GM23338 (cell line): ENCODE results near the gene LSM14B. TPM values are rescaled to one million over a fixed set of nuclear protein-coding genes. Genes with fewer than 3 reads are reported as not detected.

ENCODE experiments used
- ATAC-seq: fragments of 200-7000 bp; cut with Tn5 transposase; 3 replicates; pipeline ENCODE4 v1.9.1; 2020
- DNase-seq: peaks from one replicate; pipeline ENCODE4 v3.0.0-alpha.2; 2015; ENCODE audit warnings: low spot score
- H2AFZ ChIP-seq: fragments of 200-600 bp; sonication (generic); 2 replicates; pipeline ENCODE4 v1.8.0; 2016; ENCODE audit warnings: antibody characterized with exemption, mild to moderate bottlenecking, moderate library complexity
- H3F3A ChIP-seq: fragments of 200-600 bp; sonication (generic); replicated peaks from 2 replicates; pipeline ENCODE4 v1.8.0; 2017; ENCODE audit warnings: antibody characterized with exemption, mixed run types, low read depth
- H3K27ac ChIP-seq: fragments of 200-600 bp; sonication (generic); 2 replicates; pipeline ENCODE4 v1.6.1; 2016; ENCODE audit warnings: low read depth
- H3K27me3 ChIP-seq: fragments of 200-600 bp; sonication (generic); 2 replicates; pipeline ENCODE4 v1.8.0; 2016; ENCODE audit warnings: mild to moderate bottlenecking, mixed run types, moderate library complexity; ENCODE audit not compliant: insufficient read depth
- H3K36me3 ChIP-seq: fragments of 200-600 bp; sonication (generic); 2 replicates; pipeline ENCODE4 v1.8.0; 2016; ENCODE audit warnings: mild to moderate bottlenecking; ENCODE audit not compliant: insufficient read depth
- H3K4me1 ChIP-seq: fragments of 200-600 bp; sonication (generic); 2 replicates; pipeline ENCODE4 v1.8.0; 2016; ENCODE audit warnings: mild to moderate bottlenecking, moderate library complexity; ENCODE audit not compliant: insufficient read depth
- H3K4me2 ChIP-seq: fragments of 200-600 bp; sonication (generic); 2 replicates; pipeline ENCODE4 v1.7.1; 2017; ENCODE audit warnings: mixed run types
- H3K4me3 ChIP-seq: fragments of 200-600 bp; sonication (generic); 2 replicates; pipeline ENCODE4 v1.6.1; 2016; ENCODE audit warnings: mixed run types
- H3K79me2 ChIP-seq: fragments of 200-600 bp; sonication (generic); replicated peaks from 2 replicates; pipeline ENCODE4 v1.8.0; 2017; ENCODE audit warnings: mild to moderate bottlenecking; ENCODE audit not compliant: insufficient read depth
- H3K9me2 ChIP-seq: fragments of 200-600 bp; sonication (generic); 2 replicates; pipeline ENCODE4 v1.8.0; 2017; ENCODE audit not compliant: insufficient read depth
- H4K20me1 ChIP-seq: fragments of 200-600 bp; sonication (generic); replicated peaks from 2 replicates; pipeline ENCODE4 v1.8.0; 2017; ENCODE audit warnings: mild to moderate bottlenecking; ENCODE audit not compliant: insufficient read depth
- H3K27ac Mint-ChIP-seq: 2 replicates; pipeline ENCODE4 v1.8.0; 2020; ENCODE audit warnings: inconsistent platforms, mild to moderate bottlenecking, moderate library complexity, mixed read lengths
- H3K27me3 Mint-ChIP-seq: 3 replicates; pipeline ENCODE4 v1.8.0; 2022; ENCODE audit warnings: low read depth, mild to moderate bottlenecking, moderate library complexity, mixed read lengths, inconsistent platforms; ENCODE audit not compliant: insufficient read depth, poor library complexity
- H3K36me3 Mint-ChIP-seq: 3 replicates; pipeline ENCODE4 v1.8.0; 2021; ENCODE audit warnings: low read depth, mild to moderate bottlenecking, inconsistent platforms, moderate library complexity, mixed read lengths
- H3K4me1 Mint-ChIP-seq: 3 replicates; pipeline ENCODE4 v1.8.0; 2020; ENCODE audit warnings: mild to moderate bottlenecking, inconsistent platforms, mixed read lengths
- H3K4me3 Mint-ChIP-seq: 3 replicates; pipeline ENCODE4 v1.8.0; 2021; ENCODE audit warnings: moderate library complexity, mild to moderate bottlenecking, inconsistent platforms, mixed read lengths
- H3K9me3 Mint-ChIP-seq: 3 replicates; pipeline ENCODE4 v1.8.0; 2020; ENCODE audit warnings: moderate library complexity, mild to moderate bottlenecking, inconsistent platforms, mixed read lengths
- CREB1 ChIP-seq: fragments of 250-450 bp; sonication (Bioruptor Pico); IDR thresholded peaks from 2 replicates; pipeline ENCODE4 v1.5.0; 2020; ENCODE audit warnings: low read depth, mild to moderate bottlenecking, moderate library complexity
- EZH2phosphoT487 ChIP-seq: fragments of 200-600 bp; sonication (generic); IDR thresholded peaks from one replicate; pipeline ENCODE4 v1.8.1; 2018; ENCODE audit warnings: antibody characterized with exemption; ENCODE audit not compliant: unreplicated experiment
- JUNB ChIP-seq: IDR thresholded peaks from one replicate; pipeline ENCODE4 v1.6.1; 2016; ENCODE audit warnings: antibody characterized with exemption; ENCODE audit not compliant: unreplicated experiment
- NANOG ChIP-seq: IDR thresholded peaks from 2 replicates; pipeline ENCODE4 v1.6.1; 2016; ENCODE audit warnings: antibody characterized with exemption, borderline replicate concordance
- REST ChIP-seq: IDR thresholded peaks from one replicate; pipeline ENCODE4 v1.6.1; 2018; ENCODE audit warnings: antibody characterized with exemption; ENCODE audit not compliant: unreplicated experiment
- ZNF331 ChIP-seq: fragments of 250-450 bp; sonication (Bioruptor Pico); IDR thresholded peaks from 2 replicates; pipeline ENCODE4 v1.5.0; 2020; ENCODE audit warnings: low read depth, mild to moderate bottlenecking, moderate library complexity
- polyA plus RNA-seq: library from polyadenylated mRNA; unstranded; fragments of >200 nt; fragmentation: Nextera tagmentation; extraction: Ambion mirVana; gene quantifications from 2 replicates; pipeline ENCODE4 v1.2.1, GENCODE V29; 2016
- total RNA-seq: library from RNA; depleted of rRNA; stranded (reverse); fragments of >200 nt; shearing (Covaris generic); gene quantifications from 2 replicates; pipeline ENCODE4 v1.2.3, GENCODE V29; 2014
- TF ChIP-seq, protein P1 (sequence below): fragments of 250-450 bp; sonication (Bioruptor Pico); IDR thresholded peaks from 2 replicates; pipeline ENCODE4 v1.5.0; 2020; ENCODE audit warnings: mild to moderate bottlenecking, moderate library complexity

LSM14B gene
- total and polyA plus RNA-seq, 2 experiments from 2014 or later, result 9.6 to 55.7 TPM

DNA sequence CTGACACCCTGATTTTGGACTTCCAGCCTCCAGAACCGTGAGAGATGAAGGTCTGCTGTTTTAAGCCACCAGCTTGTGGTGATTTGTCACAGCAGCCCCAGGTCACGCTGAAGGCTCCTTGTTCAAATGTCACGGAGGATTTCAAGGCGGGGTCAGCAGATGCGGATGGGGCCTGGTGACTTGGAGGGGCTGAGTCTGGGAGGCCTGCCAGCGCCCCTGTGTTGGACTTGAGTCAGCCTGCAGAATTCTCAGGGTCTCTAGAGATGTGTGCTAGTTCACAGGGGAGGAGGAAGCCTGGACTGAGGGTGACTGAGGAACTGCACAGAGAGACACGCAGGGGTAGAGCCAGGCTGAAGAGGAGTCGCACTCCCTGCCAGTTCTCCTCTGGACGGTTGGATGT, 37.1 kb upstream of the LSM14B start (continued):
- TF ChIP-seq, protein P1, sequence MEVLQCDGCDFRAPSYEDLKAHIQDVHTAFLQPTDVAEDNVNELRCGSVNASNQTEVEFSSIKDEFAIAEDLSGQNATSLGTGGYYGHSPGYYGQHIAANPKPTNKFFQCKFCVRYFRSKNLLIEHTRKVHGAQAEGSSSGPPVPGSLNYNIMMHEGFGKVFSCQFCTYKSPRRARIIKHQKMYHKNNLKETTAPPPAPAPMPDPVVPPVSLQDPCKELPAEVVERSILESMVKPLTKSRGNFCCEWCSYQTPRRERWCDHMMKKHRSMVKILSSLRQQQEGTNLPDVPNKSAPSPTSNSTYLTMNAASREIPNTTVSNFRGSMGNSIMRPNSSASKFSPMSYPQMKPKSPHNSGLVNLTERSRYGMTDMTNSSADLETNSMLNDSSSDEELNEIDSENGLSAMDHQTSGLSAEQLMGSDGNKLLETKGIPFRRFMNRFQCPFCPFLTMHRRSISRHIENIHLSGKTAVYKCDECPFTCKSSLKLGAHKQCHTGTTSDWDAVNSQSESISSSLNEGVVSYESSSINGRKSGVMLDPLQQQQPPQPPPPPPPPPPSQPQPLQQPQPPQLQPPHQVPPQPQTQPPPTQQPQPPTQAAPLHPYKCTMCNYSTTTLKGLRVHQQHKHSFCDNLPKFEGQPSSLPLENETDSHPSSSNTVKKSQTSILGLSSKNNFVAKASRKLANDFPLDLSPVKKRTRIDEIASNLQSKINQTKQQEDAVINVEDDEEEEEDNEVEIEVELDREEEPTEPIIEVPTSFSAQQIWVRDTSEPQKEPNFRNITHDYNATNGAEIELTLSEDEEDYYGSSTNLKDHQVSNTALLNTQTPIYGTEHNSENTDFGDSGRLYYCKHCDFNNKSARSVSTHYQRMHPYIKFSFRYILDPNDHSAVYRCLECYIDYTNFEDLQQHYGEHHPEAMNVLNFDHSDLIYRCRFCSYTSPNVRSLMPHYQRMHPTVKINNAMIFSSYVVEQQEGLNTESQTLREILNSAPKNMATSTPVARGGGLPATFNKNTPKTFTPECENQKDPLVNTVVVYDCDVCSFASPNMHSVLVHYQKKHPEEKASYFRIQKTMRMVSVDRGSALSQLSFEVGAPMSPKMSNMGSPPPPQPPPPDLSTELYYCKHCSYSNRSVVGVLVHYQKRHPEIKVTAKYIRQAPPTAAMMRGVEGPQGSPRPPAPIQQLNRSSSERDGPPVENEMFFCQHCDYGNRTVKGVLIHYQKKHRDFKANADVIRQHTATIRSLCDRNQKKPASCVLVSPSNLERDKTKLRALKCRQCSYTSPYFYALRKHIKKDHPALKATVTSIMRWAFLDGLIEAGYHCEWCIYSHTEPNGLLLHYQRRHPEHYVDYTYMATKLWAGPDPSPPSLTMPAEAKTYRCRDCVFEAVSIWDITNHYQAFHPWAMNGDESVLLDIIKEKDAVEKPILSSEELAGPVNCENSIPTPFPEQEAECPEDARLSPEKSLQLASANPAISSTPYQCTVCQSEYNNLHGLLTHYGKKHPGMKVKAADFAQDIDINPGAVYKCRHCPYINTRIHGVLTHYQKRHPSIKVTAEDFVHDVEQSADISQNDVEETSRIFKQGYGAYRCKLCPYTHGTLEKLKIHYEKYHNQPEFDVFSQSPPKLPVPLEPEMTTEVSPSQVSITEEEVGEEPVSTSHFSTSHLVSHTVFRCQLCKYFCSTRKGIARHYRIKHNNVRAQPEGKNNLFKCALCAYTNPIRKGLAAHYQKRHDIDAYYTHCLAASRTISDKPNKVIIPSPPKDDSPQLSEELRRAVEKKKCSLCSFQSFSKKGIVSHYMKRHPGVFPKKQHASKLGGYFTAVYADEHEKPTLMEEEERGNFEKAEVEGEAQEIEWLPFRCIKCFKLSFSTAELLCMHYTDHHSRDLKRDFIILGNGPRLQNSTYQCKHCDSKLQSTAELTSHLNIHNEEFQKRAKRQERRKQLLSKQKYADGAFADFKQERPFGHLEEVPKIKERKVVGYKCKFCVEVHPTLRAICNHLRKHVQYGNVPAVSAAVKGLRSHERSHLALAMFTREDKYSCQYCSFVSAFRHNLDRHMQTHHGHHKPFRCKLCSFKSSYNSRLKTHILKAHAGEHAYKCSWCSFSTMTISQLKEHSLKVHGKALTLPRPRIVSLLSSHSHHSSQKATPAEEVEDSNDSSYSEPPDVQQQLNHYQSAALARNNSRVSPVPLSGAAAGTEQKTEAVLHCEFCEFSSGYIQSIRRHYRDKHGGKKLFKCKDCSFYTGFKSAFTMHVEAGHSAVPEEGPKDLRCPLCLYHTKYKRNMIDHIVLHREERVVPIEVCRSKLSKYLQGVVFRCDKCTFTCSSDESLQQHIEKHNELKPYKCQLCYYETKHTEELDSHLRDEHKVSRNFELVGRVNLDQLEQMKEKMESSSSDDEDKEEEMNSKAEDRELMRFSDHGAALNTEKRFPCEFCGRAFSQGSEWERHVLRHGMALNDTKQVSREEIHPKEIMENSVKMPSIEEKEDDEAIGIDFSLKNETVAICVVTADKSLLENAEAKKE (CRISPR knock-in tag), result no peak
- no peak for TF ChIP-seq ZNF331
- no peak for TF ChIP-seq REST
- TF ChIP-seq CREB1 (CRISPR knock-in tag), result no peak
- no peak for TF ChIP-seq JUNB

DNA sequence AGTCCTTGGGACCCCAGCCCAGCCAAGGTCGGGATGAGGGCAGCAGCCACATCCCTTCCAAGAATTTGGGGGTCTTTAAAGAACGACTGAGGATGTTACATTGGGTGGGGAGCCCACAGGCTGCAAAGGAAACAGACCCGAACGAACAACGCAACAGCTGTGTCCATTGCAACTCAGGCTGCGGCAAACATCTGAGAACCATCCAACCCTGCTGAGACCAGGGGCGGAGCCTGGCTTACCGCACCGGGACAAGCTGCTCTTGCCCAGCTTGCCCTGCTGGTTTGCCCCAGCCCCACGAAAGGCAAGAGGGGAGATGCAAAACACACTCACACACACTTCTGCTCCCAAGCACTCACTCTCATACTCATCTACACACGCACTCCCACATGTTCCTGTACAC, 35.0 kb upstream of the LSM14B start:
- H3K4me3 ChIP-seq, result no peak overlapping the region
- H2AFZ ChIP-seq, result no peak overlapping the region
- Mint-ChIP-seq H3K36me3 (no peaks in the 10 kb centered on the region; the same call in 2 of the 3 replicates), H3K4me1 (no peaks in the 10 kb centered on the region), H3K27me3 (peaks cover 5% of the 10 kb centered on the region), H3K4me3 (no peak overlapping the region), H3K27ac (no peak overlapping the region), H3K9me3 (no peaks in the 10 kb centered on the region)
- H3K27ac ChIP-seq, result no peak overlapping the region
- no peak overlapping the region for H3K4me2 ChIP-seq
- DNase-seq (no peak), ATAC-seq (peak; percentile 72)
- H3K9me2 ChIP-seq, result no peaks in the 10 kb centered on the region
- H3K36me3 ChIP-seq, result no peaks in the 10 kb centered on the region
- H3F3A ChIP-seq, result no peaks in the 10 kb centered on the region
- H3K4me1 ChIP-seq, result no peaks in the 10 kb centered on the region
- H3K27me3 ChIP-seq, result no peaks in the 10 kb centered on the region
- no peaks in the 10 kb centered on the region for H3K79me2 ChIP-seq
- no peaks in the 10 kb centered on the region for H4K20me1 ChIP-seq
- TF ChIP-seq NANOG, result no peak
- no peak for TF ChIP-seq REST
- no peak for TF ChIP-seq EZH2phosphoT487
